Activated gamma-delta T cell (primary cell): ENCODE data around the gene CHIT1.
"Not testable (repeated sequence)": the region's sequence is repeated elsewhere in the genome, so short reads cannot be mapped to it uniquely, and the experiment has no call there.

ENCODE experiments used
- DNase-seq: peaks from one replicate; lab custom pipeline; 2025; lab: John Stamatoyannopoulos, UW
- total RNA-seq, 2 donors: gene quantifications; one replicate each; lab custom pipeline; 2026; lab: John Stamatoyannopoulos, UW

Gene CHIT1
- total RNA-seq: 0.35 to 0.46 reads per million in 2 donors

GRCh38 chr1:203229471-203230135 lies at the start of gene CHIT1:
Gene CHIT1, minus strand, starts transcription at chr1:203229673. Its CDS starts 37 bp downstream, at chr1:203229636.
- no peak for DNase-seq

DNA sequence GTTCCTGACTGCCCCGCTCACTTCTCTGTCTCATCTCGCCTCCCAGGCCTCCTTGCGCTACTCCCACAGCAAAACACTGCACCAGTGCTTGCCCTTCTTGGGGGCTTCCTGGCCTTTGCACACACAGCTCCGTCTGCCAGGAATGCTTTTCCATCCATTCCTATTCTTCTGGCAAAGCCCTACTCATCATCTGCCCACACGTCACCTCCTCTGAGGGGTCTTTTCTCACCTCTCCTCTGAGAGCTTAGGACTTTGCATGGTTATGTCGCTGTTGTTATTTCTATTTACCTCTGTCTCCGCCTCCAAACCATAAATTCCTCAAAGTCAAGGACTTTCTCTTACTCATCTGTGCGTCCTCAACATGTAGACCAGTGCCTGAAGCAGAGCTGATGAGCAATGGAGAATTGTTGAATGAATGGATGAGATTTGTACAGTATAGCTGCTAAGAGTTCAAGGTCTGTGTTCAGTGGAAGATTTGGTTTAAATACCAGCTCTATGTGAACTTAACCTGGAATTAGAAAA lies 49.5 kb upstream of the CHIT1 start:
- no peak for DNase-seq

- no peak for DNase-seq
Observed at GRCh38 chr1:203278082-203278884, 48.8 kb upstream of the CHIT1 start.

DNA sequence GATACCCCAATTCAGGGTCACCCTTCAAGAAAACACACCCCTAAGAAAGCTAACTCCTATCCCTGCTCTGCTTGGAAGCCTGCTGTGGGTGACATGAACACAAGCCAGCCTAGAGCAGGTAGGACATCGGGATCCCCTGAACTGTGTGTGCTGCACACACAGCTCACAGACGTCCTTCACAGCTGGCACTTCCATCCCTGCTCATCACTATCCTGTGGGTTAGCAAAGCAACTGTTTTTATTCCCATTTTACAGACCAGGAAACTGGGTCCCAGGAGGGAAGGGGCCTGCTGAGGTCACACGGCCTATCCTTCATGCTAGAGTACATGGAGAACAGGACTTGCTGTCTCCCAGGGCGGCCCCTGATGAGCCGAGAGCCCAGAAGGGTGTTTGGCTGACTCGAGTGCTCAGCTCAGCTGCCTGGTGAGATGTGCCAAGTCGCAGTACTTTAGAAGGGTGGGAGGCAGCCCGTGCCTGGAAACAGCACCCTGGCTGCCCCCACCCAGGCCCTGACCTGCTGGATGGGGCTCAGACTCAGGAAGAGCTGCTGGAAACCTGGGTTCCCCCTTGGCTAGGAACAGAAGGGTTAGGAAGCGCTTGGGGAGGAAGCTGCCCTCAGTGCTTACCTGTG lies 47.6 kb upstream of the CHIT1 start:
- DNase-seq: no peak

GRCh38 chr1:203276408-203276807 lies 46.9 kb upstream of the CHIT1 start:
- DNase-seq: no peak

DNA sequence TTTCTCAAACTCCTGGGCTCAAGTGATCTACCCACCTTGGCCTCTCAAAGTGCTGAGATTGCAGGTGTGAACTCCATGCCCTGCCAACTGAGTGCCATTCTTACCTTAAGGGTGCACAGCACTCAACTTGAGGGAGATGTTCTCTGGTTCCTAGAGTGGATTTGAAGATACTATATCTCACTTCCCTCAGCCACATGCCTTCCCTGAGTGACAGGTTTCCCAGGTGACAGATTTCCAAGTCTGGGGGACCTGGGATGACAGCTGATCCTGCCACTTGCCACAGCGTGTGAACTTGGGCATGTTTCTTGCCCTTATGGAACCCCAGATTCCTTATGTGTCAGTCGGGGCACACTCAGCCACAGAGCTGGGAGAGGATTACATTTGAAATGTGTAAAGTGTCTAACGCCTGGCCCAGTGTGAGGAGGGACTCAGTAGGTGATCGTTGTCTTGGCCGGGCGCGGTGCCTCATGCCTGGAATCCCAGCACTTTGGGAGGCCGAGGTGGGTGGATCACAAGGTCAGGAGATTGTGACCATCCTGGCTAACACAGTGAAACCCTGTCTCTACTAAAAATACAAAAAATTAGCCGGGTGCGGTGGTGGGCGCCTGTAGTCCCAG lies 46.3 kb upstream of the CHIT1 start:
- no peak for DNase-seq

- DNase-seq: no peak
Observed at GRCh38 chr1:203274603-203275381, 45.3 kb upstream of the CHIT1 start.

DNA sequence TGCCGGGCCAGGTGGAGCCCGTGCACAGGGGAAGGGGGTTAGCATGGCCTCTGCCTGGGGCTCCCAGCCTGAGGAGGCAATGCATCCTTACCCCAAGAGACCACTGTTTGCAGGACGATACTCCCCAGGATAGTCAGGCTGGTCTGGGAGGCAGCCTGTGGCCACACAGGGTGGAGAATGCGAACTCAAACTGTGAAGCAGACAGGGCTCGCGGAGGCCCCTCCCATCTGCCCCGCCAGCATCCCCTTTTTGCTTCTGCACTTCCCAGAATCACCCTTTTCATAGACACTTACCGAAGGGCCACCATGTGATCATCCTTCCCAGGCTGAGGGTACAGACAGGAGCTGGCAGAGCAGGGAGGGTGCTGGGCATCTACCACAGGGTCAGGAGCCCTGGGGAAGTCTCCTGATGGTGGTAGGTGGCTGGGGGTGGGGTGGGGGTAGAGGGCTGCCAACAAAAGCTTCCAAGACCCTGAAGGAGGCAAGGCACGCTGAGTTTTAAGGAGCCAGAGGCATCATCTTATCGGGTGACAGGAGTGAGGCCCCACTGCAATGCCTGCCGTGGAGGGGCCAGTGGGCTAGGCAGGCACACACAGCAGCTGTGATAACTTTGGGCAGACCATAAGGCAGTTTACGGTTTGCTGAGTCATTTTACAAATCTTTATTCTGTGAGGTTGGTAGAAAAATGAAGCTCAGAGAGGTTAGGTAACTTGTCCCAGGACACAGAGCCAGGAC lies 44.6 kb upstream of the CHIT1 start:
- DNase-seq: no peak

- DNase-seq: peak; percentile 76
Observed at GRCh38 chr1:203273206-203273868, 43.9 kb upstream of the CHIT1 start.

GRCh38 chr1:203272633-203273205 lies 43.2 kb upstream of the CHIT1 start:
- no peak for DNase-seq

- DNase-seq: no peak
Observed at GRCh38 chr1:203271962-203272632, 42.6 kb upstream of the CHIT1 start.

- DNase-seq: no peak
Observed at GRCh38 chr1:203271018-203271743, 41.7 kb upstream of the CHIT1 start.

DNA sequence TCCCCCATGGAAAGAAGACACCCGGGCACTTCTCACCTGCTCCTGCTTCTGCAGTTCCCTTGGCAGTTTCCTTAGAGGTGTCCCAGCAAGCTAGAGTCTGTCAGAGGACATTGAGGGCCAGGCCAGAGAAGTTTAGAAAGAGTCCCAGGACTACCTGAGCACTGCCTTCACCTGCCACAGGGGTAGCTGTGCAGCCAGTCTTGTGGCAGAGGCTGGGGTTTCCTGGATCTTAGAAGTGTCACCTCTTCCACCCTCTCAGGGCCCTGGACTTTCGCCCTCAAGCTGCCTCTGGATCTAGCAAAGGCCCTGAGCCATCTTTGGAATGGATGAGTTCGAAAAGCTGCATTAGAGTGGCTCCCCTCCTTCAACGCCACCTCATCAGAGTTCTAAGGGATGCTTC lies 41.0 kb upstream of the CHIT1 start:
- DNase-seq: no peak

DNA sequence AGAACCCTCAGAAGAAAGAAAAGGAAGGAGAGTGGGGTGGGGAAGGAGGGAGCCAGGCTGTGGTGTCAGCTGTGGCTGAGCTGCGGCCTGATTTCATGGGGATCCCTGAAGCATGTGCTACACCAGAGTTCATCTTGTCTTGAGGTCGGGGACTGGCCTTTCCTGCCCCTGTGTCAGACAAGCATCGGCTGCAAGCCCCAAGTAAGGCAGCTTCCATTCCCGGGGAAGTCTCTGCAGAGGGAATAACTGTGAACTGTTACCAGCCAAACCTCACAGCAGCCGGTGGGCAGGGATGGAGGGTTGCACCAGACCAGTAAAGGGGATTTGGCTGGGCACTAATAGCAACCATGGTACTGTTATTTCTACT lies 40.2 kb upstream of the CHIT1 start:
- DNase-seq: no peak

DNA sequence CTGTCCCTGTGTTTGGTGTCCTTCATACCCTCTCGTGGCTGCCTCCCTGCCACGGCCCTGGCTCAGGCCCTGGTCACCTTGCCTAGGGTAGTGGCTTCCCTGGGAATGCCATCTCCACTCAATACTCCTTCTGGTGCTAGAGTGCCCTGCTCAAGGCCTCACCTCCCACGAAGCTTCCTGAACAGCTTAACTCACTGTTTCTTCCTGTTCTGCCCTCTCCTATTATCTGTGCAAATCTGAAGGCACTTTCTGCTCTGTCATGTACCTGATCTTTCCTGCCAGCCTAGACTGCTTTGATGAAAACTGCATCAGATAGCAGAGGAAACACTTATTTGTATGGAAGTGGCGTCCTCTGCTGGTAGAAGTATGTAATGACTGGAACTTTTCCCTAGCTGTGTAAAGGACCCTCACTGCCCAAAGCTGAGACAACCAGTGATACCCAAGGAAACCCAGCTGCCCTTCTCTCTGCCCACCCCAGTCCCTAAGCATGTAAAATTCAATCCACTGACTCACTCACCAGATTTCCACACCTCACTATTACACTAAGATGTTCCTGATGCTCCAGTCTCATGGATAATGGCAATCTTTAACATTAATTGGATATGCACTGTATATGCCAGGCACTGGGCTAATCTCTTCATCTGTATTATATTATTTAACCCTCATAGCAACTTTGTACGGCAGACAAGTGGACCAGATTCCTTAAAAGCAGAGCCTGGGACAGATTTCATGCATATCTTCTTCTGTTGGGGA lies 39.6 kb upstream of the CHIT1 start:
- no peak for DNase-seq

DNA sequence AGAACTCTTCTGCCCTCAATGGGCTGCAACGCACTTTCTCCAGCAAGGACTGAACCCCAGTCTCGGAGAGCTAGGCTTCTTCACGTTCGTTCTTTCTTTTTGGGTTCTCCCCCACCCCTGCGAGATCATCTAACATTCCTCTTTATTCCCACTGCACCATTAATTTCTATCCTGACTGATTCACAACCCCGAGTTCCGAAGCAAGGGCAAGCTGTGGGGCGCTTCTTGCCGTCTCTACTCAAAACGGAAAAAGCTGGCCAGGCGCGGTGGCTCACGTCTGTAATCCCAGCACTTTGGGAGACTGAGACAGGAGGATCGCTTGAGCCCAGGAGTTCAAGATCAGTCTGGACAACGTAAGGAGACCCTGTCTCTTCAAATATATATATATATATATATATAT lies 38.4 kb upstream of the CHIT1 start:
- DNase-seq: no peak

GRCh38 chr1:203267347-203267846 lies 37.9 kb upstream of the CHIT1 start:
- DNase-seq: peak; percentile 25

DNA sequence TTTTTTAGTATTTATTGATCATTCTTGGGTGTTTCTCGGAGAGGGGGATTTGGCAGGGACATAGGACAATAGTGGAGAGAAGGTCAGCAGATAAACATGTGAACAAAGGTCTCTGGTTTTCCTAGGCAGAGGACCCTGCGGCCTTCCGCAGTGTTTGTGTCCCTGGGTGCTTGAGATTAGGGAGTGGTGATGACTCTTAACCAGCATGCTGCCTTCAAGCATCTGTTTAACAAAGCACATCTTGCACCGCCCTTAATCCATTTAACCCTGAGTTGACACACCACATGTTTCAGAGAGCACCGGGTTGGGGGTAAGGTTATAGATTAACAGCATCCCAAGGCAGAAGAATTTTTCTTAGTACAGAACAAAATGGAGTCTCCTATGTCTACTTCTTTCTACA lies 36.7 kb upstream of the CHIT1 start:
- DNase-seq: not testable (repeated sequence)
